AG08395 (cell line): Measurements from ENCODE around the gene PPM1L.

Source experiments
- DNase-seq: peaks from one replicate; pipeline ENCODE4 v3.0.0; 2012; ENCODE audit warnings: mixed read lengths, low spot score

Gene PPM1L

DNA sequence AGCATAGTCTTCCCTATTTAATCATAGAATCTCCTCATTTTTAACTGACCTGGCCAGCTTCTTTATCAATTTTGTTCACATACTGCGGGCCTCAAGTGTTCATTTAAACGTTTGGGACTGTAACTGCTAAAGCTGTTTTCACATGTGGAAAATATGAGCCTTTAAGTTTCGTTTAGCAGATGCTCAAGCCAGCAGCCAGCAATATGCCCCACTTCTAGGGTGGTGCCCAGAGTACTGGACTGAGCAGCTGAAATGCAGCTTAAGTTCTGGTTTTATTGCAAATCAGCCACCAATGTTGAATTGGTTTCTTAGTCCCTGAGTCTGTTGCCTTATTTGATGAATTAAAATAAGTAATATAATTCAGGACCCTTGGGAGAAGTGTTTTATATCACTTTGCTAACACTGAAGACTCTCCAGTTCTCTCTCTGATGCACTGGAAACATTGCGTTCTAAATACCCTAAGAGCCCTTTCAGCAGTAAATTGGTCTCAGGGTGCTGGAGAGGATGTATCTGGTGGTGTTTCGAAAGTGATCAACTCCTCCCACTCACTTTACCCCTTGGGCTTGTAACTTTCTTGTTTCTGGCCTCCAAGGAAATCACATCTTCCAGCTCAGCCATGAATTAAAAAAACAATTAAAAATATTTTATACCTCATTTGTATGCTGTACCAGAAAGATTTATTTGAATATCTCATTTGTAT lies 287.5 kb downstream of the PPM1L start:
- DNase-seq = no peak

- no peak for DNase-seq
Observed at GRCh38 chr3:161049683-161050248, 293.7 kb downstream of the PPM1L start.

GRCh38 chr3:161050935-161051334 lies 294.9 kb downstream of the PPM1L start:
- no peak for DNase-seq

DNA sequence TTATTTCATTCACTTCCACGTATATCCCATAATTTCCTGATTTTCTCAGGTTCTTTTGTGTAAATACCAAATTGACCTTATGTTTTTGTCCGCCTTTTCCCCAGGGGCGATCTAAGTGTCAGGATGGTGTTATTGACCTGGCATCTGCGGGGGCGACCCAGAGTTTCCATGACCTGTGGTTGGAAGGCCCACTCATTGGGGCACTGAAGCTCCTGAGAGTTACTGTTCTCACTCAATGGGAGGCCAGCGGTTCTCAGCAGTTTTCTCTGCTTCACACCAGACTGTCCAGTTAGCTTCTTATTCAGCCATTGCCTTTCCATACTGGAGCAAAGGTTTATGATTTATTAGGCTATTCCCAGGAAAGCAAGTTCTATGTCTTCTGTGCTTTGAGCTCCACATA lies 295.8 kb downstream of the PPM1L start:
- no peak for DNase-seq

DNA sequence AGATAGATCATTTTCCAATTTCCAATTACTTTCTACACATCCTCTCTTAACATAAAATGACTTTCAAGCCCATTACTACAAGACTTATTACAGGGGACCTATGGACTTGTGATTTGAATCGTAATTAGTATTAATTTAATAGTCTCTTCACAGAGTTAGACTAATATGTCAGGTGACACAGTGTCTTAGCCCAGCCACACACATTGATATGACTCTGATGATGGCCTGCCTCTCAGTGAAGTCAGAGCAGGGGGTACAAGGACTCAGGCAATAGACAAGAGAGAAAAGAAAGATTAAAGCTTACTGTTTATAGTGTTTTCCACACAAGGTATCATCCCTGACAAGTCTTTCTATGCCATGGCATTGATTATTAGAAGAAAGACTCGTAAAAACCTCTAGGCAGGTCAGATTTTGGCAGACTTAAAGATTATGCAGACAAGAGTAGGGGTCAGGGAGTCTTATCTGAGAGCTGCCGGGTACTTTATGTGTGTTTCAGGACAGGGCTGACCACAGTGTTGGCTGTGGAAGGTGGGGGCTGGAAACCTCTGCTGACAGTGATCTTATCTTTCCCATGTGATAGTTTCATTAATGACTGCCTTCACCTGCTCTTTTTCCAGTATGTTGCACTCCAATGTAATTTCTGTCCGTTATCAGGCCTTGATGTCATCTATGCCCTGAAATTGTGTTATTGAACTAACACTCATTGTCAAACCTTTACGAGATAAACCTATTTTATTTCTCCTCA lies 299.0 kb downstream of the PPM1L start:
- no peak for DNase-seq

GRCh38 chr3:161064413-161064812 lies 308.4 kb downstream of the PPM1L start:
- no peak for DNase-seq

DNA sequence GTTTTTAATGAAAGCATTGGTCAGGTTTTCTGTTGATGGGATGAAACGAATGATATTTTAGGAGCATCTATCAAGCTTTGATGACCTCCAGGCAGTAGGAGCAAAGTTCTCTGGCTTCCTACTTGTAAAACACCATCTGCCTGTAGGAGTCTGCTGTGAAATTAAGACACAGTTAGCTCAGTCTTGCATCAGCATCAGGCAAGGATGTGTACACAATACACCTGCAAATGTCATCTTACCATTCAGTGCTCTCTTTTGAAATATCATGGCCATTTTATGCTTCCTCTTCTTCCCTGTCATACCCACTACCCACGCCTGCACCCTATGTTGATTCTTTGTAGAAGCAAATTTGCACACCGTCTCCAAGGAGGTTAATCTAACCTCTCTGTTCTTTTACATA lies 310.9 kb downstream of the PPM1L start:
- DNase-seq = no peak

- no peak for DNase-seq
Observed at GRCh38 chr3:161067335-161067734, 311.3 kb downstream of the PPM1L start.

DNA sequence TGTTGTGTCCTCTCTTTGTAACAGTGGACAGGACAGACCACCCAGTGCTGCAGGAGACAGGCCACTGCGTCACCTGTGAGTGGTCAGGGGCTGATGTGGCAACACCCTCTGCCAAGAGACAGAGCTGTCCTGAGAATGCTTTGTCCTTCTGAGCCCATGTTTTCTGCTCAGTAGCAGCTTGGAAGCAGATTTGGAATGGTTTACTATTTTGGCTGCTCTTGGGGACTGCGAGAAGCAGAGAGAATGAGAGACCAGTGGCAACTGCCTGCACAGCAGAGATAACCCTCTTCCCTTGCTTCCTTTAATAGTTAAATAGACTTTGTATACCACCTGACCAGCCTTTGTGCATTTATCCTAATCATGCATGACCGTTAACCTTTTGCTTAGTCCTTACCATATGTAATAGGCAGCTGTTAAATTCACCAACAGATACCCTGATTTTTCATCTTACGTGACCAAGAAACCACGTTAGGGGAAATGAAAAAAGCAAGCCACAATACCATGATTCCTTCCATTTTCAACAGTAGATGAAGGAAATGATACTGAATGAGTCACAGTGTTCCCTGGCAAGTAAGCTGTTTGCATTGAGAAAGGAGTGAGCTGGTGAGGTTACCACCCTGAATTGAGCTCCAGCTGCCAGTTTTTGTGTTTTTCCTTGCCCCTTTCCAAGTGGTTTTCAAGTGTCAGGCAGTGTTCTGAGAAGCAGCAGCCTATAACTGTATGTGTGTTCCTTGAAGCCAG lies 313.6 kb downstream of the PPM1L start:
- DNase-seq = peak; percentile 71

DNA sequence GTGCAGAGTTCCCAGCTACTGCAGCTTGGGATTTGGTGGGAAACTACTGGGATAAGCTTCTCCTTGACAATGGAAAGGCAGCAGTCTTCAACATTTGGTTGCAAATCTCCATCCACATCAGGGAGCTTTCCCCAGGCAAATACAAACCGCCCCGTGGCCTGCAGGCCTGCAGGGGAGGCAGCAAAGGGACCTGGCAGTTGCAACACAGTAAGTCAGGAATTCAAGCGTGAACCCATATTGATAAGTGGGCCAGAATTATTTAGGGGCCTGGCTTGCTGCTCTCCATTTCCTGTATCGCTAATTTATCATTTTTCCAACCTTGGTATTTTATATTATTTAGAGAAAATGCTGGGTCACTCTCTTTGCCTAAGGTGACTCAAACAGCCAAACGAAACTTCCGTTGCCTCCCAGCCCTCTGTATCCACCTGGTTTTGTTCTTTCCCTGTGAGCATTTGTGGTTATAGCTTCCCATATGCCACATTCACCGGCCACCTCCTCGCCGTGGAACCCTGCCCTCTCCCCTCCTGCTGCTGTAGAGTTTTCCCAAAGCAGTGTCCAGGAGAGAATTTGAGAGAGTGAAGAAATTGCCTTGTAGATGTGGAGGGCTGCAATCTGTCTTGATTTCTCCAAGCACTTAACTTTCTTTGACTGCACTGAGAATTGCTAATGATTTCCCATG lies 314.4 kb downstream of the PPM1L start:
- DNase-seq = no peak

DNA sequence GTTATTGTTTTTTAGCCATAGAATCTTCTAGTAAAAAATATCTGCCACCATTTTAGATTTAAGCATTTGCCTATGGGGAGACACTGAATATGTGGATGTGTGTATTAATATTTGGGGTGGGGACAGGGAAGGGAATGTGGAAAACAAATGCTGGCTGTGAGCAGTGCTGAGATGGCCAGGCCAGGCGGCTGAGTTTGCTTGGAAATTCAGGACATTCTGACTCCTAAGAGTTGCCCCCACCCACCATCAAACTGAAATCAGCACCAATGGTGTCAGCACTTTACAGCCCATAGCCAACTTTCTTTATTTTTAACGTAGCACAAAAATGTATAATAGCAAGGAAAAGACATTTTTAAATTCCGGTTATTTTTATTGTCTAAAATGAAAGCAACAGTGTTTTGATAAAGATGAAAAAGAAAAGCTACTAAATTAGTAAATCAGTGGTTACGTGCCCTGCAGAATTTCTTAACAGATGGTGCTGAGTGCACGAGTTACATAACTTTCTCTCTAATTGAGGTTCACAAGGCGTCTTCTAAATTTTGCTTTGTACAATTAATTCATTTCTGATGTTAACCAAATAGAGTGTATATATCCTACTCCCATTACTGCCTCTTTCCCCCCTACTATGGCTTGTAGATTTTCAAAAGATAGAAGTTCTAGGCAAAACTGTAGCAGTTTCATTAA lies 315.1 kb downstream of the PPM1L start:
- DNase-seq = no peak

GRCh38 chr3:161072211-161072621 lies 316.2 kb downstream of the PPM1L start:
- no peak for DNase-seq

- DNase-seq = no peak
Observed at GRCh38 chr3:161072751-161073150, 316.7 kb downstream of the PPM1L start.

- no peak for DNase-seq
Observed at GRCh38 chr3:161073181-161073580, 317.1 kb downstream of the PPM1L start.

DNA sequence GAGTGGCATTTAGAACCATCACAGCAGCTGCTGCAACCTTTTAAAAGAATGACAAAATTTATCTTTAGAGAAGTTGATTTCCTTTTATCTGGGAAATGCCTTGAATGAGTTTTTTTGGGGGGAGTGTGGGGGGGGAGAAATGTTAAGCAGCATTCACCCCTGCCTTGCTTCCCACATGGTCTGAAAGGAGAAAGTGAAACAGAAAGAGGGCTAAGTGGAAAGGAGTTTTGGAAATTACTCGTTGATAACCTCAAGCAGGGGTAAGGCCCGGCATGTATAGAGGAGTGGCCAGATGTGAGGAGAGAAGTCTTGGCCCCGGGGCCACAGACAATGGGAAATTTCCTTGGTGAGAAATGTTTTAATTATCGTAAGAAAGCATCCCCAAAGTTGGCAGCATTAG lies 325.6 kb downstream of the PPM1L start:
- no peak for DNase-seq

DNA sequence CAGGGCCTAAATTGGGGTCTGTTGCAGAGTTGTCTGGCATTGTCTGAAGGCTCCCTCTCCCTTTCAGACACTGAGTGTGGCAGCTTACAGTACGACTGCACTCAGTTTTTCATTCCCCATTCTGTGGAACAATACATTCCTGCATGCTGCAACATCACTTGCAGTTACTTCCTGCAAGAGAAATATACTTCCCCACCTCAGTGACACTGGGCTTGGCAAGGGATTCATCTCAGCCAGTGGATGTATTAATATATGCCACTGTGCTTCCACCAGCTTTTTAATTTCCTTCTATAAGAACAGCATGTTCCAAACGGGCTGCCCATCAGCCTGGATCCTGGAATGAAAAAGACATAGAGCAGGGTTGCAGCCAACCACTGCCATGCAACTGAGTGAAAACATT lies 326.0 kb downstream of the PPM1L start:
- DNase-seq = no peak

GRCh38 chr3:161083131-161083530 lies 327.1 kb downstream of the PPM1L start:
- DNase-seq = no peak

DNA sequence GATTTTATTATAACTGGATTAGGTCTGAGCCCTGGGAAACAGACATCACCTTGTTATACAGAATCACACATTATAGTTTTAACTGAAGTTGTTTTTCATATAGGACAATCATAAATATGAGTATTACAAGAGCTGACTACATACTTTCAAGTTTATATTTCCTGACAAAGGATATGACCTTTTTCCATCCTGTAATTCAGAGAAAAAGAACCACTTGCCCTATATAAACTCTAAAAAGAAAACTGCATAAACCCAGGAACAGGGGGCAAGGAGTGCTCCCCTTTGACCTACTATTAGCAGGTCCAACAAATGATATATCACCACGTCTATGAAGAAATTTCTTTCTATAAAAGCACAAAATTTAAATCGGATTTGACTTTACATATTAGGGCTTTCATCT lies 328.2 kb downstream of the PPM1L start:
- no peak for DNase-seq

GRCh38 chr3:161093895-161094294 lies 337.9 kb downstream of the PPM1L start:
- DNase-seq = no peak

DNA sequence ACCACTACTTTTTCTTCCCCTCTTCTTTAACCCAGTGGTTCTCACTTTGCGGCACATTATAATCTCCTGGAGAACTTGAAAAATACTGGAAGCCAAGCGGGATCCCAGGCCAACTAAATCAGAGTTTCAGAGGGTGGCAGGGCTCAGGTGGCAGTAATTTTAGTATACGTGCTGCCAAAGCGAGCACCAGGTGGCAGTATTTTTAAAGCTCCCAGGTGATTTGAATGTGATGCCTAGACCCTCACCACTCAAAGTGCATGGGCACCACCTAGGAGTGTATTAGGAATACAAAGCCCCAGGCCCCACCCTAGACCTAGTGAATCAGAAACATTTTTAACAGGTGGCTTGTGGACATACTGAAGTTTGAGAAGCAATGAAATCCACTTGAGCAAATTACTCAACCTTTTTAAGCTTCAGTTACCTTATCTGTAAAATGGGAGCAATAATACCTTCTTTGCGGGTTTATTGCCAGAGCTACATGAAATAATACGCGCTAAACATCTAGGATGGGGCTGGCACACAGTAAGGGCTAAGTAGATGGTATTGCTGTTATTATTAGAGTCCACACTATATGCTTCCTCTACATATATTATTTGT lies 340.8 kb downstream of the PPM1L start:
- DNase-seq = no peak

DNA sequence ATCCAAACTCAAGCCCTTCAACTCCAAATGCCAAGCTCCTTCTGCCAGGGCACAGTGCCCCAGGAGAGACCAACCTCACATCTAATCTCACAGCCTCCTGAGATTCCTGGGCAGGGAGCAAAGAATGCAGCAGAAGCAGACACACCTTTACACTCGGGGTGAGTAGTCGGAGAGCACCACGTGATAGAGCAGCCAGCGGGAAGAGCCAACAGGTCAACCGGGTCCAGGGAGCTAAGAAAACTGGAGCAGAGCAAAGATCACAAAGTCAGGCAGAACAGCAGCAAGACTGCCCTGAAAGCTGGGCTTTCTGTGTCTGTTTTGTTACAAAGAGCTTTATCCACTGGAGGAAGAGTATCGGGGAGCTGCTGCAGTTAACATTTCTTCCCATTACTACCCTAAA lies 345.0 kb downstream of the PPM1L start:
- DNase-seq = no peak
